ENCODE measurements around the gene WDR5.
"Not testable (repeated sequence)": the region's sequence is repeated elsewhere in the genome, so short reads cannot be mapped to it uniquely, and the experiment has no call there.

WDR5 gene

DNA sequence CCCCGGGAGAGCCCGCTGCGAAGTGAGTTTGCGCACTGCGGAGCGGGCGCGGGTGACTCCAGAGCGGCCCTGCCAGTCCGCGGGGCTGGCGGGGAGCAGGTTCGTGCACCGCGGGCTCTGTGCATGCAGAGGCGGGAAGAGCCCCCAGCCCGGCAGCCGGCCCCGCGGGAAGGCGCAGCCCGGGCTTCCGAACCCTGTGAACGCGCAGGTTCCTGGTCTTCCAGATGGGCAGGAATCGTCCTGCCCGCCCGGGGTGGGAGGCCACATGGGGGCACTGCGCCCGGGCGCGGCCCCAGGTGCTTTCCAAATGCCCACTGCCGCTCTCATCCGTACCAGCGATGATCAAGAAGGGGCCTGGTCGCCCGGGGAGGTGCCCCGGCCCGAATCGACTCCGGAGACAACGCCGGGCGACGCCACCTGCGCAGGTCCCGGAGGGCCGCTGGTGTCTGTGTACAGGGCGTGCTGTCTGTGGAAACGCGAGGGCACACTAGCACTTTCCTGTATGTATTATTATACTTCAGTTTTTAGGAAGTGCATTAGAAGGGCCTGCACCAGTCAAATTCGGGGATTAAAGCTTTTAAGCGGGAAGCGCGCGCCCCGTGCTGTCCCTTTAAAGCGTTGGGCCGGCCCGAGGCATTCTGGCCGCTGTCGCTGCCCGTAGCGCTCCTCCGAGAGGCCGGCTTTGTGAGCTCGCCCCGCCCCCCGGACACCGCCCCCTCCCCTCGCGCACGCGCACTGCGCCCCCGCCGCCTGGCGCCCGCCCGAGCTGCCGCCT is at the start of gene WDR5:
Gene WDR5 (plus strand): TSS at position 740 of the 775 bp plus-strand sequence. CDS start 3,796 bp downstream, outside the sequence.
- peak; percentile 95 for DNase-seq

DNA sequence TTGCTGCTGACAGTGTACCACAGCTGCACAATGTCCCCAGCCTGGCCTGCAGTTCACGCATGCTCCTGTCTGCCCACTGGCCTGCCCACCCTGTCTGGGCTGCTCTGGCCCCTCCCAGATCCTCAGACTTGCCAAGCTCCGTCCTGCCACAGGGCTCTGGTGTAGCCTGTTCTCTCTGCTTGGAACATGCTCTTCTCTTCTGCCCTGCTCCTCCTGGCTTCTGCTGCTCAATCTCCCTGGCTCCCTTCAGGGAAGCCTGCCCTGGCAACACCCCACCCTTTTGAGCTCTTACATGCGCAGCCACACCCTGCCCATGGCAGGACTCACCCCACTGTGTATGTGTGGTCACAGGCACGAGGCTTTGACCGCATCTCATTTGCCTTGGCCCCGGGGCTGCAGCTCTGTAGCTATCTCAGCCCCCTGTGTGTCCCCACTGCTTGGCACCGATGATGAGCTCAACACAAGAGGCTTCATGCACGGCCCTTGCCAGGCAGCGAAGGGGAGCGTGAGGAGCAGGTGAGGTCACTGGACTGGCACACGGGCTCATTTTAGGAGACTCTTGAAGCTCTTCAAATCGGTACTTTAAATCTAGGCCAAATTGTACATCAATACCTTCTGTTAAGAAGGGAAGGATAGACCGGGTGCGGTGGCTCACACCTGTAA is 47.7 kb upstream of the WDR5 start:
- no peak for DNase-seq

DNA sequence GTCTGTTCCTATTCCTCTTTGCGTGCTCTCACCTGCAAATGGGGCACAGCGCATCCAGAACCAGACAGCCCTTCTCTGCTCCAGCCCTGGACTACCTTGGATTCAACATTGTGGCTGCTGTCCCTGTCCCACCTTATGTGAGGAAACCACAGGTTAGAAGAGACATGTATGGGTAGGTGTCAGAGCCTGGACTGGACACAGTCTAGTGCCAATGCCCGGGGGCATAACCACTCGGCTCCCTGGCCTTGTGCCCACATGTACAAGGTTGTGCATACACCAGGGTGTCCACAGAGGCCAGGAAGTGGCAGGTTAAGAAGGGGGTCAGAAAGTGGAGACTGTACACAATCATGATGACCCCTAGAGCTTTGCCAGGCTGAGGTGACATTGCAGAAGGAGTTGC is 45.9 kb upstream of the WDR5 start:
- DNase-seq, result no peak

DNA sequence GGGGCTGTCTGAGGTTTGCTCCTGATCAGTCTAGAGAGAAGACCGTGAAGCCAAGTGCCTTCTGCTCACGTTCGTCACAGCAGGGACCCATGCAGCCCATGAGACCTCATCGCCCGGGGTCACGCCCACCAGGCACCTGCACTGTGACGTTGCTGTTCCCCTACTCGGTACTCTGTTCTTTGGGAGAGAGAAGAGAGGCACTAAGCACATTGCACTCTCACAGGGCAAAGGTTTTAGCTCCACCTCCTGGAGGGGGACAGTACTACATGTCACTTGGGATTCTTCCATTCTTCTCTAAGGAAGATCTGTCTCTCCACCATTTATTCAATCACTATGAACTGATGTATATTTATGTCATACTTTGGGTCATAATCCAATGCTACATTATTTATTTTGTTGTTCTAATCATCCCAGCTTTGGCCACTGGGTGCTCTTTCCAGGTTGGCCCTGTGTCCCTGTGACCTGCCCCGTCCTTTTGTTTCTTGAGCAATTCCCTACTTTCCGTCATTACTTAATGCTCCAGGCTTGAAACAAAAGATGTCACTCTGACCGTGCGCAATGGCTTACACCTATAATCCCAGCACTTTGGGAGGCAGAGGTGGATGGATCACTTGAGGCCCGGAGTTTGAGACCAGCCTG is 36.6 kb upstream of the WDR5 start:
- peak; percentile 64 for DNase-seq

DNA sequence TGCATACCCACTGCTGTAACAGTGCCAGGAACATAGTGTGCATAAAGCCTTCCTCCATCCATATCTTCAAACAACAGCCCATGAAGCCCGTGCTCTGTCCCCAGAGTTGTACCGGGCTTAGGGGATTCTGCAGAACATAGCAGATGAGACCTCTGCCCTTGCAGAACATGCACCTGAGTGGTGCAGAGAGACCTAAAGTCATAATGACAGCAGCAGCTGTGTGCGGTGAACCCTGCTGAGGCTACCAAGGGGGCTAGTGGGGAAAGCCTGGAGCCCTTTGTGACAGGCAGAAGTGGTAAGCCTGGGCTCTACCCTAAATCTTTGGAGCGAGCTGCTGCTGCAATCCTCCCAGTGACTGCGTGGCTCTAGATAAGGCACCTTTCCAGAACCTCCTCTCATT is 35.8 kb upstream of the WDR5 start:
- no peak for DNase-seq

DNA sequence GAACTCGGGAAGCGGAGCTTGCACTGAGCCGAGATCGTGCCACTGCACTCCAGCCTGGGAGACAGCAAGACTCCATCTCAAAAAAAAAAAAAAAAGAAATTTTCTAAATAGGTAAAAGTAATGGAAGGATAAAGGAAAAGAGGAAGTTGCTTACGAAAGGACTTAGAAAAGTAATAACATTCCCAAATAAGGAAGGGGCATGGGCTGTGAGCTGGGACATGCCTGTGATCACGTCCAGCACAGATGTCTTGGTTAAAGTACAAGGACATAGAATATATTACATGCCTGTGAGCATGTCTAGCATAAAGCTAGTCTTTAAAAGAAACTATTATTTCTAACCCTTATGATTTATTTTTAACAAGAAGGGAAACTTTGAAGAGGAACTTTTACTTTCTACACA is 34.7 kb upstream of the WDR5 start:
- DNase-seq, result not testable (repeated sequence)

DNA sequence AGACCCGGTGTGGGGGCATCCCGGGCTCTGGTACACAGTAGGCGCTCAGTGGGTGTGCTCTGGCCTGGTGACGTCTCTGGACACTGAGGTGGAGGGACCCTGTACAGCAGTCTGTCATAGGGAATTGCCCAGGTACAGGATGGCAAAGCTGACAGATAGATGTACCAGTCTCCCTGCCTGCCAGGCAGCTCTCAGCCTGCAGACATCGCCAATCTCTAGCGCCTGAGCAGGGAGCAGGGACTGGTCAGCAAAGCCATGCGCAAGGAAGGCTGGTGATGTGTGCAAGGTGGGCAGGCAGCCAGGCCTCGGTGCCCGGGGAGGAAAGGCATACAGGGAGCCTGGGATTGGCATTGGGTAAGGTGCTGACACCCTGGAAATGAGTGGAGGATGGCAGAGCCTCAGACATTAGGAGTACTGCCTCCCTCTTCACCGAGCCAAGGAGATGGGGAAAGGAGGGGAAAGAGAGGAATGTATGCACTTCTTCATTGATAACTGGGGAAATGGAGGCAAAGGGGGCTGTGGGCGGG is 34.2 kb upstream of the WDR5 start:
- no peak for DNase-seq

DNA sequence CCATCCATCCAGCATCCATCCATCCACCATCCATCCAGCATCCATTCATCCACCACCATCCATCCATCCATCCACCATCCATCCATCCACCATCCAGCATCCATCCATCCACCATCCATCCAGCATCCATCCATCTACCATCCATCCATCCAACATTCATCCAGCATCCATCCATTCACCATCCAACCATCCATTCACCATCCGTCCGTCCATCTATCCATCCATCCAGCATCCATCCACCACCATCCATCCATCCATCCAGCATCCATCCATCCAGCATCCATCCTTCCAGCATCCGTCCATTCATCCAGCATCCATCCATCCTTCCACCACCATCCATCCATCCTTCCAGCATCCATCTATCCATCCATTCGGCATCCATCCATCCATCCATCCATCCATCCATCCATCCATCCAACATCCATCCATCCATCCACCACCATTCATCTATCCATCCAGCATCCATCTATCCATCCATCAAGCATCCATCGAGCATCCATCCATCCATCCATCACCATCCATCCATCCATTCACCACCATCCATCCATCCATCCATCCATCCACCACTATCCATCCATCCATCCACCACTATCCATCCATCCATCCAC is 32.4 kb upstream of the WDR5 start:
- no peak for DNase-seq

DNA sequence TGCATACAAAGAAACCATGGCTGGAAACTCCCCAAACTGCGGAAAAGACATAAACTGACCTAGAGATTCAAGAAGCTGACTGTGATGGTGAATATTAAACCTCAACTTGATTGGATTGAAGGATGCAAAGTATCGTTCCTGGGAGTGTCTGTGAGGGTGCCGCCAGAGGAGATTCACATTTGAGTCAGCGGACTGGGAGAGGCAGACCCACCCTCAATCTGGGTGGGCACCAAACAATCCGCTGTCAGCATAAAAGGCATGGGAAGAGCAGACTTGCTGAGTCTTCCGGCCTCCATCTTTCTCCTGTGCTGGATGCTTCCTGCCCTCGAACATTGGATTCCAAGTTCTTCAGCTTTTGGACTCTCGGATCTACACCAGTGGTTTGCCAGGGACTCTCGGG is 24.8 kb upstream of the WDR5 start:
- no peak for DNase-seq

DNA sequence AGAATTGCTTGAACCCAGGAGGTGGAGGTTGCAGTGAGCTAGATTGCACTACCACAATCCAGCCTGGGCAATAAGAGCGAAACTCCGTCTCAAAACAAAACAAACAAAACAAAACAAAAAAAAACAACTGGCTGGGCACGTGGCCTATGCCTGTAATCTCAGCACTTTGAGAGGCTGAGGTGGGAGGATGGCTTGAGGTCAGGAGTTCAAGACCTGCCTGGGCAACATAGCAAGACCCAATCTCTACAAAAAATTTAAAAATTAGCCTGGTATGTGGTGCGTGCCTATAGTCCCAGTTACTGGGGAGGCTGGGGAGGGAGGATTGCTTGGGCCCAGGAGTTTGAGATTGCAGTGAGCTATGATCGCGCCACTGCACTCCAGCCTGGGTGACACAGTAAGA is 23.3 kb upstream of the WDR5 start:
- DNase-seq, result no peak

DNA sequence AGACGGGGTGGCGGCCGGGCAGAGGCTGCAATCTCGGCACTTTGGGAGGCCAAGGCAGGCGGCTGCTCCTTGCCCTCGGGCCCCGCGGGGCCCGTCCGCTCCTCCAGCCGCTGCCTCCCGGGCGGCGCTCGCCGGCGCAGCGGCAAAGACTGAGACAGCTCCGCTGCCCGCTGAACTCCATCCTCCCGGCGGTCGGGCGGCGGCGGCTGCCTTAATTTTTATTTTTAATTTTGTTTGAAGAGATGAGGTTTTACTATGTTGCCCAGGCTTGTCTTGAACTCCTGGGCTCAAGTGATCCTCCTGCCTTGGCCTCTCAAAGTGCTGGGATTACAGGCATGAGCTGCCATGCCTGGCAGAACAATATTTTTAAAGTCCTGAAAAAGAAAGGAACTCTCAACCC is 16.9 kb upstream of the WDR5 start:
- not testable (repeated sequence) for DNase-seq

DNA sequence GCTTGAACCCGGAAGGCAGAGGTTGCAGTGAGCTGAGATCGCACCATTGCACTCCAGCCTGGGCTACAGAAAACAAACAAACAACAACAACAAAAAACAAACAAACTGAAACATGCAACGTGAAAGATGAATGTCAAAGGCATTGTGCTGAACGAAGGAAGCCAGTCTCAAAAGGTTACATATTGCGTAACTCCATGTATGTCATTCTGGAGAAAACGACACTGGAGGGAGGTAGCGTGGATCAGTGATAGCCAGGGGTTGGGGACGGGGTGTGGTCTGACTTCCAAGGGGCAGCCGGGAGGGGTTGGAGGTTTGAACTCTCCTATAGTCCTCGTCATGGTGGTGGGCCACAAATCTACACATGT is 12.1 kb upstream of the WDR5 start:
- peak; percentile 17 for DNase-seq

DNA sequence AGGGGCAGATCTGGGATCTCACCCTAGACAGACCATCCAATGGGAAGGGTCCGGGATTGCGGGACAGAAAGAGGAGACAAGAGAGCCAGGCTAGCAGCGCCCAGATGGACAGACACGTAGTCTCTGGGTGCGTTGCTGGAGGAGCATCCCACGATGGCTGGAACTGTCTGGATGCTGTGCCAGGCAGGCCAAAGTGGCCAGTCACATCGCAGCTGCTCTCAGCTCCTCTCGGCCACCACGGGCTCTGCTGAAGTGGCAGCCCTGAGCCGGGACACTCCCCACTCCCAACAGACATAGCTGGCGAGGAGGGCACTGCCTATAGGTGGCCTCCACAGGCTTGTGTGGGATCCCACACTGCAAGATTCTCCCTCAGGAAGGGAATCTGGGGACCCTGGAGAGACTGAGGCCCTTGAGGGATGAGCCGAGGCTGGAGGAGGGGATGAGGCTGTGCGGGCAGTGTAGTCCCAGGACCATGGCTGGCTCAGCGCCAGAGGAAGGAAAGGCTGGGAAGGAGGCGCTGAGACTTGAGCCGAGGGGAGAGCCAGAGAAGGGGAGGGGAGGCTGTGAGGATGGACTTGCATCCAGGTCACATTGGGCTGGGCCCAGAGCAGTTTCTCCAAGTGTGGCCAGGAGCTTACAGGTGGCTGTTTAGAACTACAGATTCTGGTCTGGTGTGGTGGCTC is 10.3 kb upstream of the WDR5 start:
- peak; percentile 50 for DNase-seq

DNA sequence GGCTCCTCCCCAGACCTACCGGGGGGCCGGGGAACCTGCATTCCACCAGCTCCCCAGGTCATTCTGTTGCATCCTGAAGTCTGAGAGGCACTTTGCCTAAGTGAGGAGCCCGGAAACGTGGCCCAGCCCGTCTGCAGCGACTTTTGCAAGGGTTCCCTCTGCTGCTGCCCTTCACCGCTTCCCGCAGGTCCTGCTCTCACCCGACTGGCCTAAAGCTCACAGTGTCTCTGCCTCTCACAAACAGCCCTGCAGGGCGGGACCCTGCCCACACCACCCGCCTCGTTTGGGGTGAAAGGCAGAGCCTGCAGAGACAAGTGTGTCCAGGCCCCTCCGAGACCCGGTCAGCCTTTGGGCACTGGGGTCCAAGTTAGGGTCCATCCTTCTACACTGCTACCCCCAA is 9.5 kb upstream of the WDR5 start:
- DNase-seq, result no peak

DNA sequence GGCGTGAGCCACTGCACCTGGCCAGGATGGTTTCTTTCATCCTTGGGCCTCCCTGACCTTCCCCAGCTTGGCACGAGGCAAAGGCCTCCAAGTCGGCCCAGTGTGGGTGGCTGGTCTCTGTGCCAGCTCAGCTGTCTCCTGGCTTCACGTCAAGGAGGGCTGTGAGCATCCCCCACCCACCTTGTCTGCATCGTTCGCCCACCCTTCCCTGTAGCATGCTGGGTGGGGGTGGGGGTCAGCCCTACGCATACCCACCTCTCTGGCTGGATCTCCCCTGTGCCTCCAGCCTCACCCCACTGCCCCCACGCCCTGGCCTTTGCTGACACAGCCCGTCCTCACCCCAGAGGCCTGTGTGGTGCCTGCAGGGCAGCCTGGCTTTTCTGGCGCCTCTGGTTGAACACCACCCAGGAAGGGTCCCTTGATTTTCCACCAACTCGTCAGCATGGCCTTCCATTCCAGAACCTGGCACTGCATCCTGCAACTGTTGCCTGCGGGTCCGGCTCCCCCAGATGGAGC is 8.8 kb upstream of the WDR5 start:
- no peak for DNase-seq

DNA sequence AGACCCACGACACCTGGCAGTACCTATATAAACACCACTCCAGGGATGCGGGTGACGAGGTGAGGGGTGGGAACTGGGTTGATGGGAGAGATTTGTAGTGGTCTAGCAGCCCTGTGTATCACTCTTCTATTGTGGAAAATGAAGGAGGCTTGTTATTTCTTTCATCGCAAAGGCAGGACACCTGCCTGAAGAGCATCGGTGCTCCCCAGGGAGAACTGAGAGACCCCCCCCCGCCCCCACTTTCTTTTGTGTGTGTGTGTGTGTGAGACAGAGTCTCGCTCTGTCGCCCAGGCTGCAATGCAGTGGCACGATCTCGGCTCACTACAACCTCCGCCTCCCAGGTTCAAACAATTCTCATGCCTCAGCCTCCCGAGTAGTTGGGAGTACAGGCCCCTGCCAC is 8.3 kb upstream of the WDR5 start:
- DNase-seq, result no peak

DNA sequence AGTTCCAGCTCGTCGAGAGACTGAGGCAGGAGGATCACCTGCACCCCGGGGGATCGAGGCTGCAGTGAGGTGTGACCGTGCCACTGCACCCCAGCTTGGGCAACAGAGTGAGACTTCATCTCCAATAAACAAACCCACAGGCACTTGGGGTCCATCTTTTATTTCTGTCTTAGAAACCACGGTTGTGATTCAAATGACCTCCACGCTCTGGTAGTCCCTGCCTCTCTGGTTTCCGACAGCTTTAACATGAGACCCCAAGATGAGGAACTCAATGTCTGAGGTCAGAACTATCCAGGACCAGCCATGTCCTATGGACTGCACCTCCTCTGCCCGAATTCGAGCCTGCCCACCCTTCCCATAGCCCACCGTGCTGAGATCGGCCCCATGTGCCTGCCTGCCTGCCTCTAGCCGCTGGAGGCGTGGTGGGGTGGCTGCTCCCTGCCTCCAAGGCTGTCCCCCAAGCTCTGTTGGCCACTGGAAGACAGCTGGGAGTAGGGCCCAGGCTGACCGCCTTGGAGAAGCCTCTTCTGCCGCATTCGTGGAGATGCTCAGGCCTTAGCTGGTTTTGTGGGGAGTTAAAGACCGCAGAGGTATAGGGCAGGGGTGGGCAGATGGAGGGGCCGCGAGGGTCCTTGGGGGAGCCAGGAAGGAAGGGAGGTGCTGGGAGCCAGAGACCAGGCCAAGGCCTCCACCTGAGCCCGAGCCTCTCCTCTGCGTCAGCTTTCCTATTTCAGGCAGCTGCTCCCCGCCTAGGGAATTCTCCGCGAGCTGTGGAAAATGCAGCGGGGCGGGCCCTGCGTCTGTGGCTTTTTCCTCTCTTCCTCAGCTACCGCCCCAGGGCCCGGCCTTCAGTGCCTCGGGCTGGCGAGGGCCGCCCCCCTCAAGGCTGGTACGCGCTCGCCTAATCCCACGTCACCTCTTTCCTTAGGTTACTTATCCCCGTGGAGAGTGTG is 6.9 kb upstream of the WDR5 start:
- peak; percentile 48 for DNase-seq

DNA sequence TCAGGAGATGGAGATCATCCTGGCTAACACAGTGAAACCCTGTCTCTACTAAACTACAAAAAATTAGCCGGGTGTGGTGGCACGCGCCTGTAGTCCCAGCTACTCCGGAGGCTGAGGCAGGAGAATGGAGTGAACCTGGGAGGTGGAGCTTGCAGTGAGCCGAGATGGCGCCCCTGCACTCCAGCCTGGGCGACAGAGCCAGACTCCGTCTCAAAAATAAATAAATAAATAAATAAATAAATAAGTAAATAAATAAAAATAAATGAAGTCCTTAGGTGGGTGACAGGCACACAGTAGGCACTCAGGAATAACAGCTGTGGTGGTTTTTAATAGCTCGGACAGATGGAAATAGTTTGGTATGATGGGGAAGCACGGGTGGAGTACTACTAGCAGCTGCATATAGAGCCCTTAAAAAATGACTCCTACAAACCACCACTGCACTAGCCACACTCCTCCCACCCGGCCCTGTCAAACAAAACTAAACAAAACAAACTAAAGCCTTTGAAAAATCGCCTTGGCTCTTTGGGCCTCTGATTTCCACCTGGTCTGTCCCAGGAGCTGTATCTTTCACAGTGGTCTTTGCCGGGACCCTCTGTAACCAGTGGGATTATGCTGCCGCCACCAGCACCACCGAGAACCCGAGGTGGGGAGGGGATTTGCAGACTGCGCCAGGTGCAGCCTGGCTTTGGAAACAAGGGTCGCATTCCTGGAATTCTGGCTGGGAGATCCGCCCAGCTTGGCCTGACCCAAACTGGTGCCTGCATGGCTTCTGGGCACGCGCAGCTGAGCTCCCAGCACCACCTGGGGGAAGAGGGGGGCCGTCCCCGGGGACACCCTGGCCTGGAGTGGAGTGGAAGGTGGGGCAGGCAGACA is 5.1 kb upstream of the WDR5 start:
- peak; percentile 85 for DNase-seq

DNA sequence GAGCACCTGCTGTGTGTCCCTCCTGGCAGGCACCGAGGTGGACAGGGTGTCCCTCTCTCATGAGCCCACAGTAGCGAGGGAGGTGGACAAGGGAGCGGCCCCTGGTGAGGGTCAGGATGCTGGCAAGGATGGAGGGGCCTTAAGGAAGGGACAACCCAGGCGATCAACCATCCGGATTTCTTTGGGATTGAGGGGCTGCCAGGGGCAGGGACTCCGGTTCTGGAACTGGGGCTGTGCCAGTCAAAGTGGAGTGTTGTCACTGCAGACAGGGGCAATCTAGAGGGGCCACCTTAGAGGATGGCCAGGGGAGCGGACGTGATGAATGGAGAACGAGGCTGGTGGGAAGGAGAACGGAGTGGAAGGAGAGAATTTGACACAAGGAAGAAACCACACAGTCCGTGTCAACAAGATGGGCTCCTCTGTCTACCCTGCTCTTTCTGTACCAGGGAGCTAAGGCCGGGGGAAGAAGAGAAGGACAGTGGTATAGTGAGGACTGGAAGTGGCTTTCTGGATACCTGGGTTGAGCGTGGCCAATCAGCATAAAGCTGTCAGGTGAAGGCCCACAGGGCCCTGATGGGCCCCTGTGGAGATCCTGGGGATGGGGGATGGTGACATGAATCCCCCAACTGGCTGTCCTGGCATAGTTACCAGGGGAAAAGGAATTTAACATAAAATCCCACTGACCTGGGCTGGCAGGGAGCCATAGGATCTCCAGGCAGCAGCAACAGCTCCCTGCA is 4.2 kb upstream of the WDR5 start:
- no peak for DNase-seq
